ENCODE data around the gene SGO2.
"Not testable (repeated sequence)": the region's sequence is repeated elsewhere in the genome, so short reads cannot be mapped to it uniquely, and the experiment has no call there.

The SGO2 gene

GRCh38 chr2:200625958-200626363 is 100.0 kb downstream of the SGO2 start:
- no peak for DNase-seq

GRCh38 chr2:200627110-200627770 is 101.2 kb downstream of the SGO2 start:
- DNase-seq = no peak

- not testable (repeated sequence) for DNase-seq
Observed at GRCh38 chr2:200628461-200628860, 102.5 kb downstream of the SGO2 start.

GRCh38 chr2:200631287-200631686 is 105.3 kb downstream of the SGO2 start:
- no peak for DNase-seq
